ENCODE results near the gene HIF3A.

- TF ChIP-seq CTCF (IDR thresholded peaks at IDR 0.05) (no peak), POLR2AphosphoS5 (IDR thresholded peaks at IDR 0.05) (no peak)
Observed at GRCh38 chr19:46321653-46322052, 24.8 kb downstream of the HIF3A start.

All from gastroesophageal sphincter (tissue), 3 donors.